ENCODE measurements around the gene FAM110C.

FAM110C gene

GRCh38 chr2:35852-36251, 10.5 kb downstream of the FAM110C start:
- no peak overlapping the region for H4K8ac ChIP-seq (ENCODE audit: low read depth, low read length)
- H2BK5ac ChIP-seq (ENCODE audit: low read length): no peak overlapping the region
- no peak overlapping the region for H2AFZ ChIP-seq (ENCODE audit: low read length)
- DNase-seq (ENCODE audit: low spot score): no peak
- no CpG with 5 or more reads among the region's 5 CpGs for WGBS, 2 donors (ENCODE audit: extremely low coverage in 2 of 2, insufficient read length in 2 of 2, insufficient replicate concordance in 1 of 2)
- no peak overlapping the region for H3K18ac ChIP-seq (ENCODE audit: low read length)
- no peak overlapping the region for H4K91ac ChIP-seq (ENCODE audit: low read depth, low read length, poor library complexity)
- H3K14ac ChIP-seq (ENCODE audit: low read length): no peak overlapping the region
- no peak overlapping the region for H2BK120ac ChIP-seq (ENCODE audit: low read depth, low read length)
- H3K23ac ChIP-seq (ENCODE audit: low read depth, low read length, poor library complexity): no peak overlapping the region
- H3K4ac ChIP-seq (ENCODE audit: low read length): no peak overlapping the region
- H3K27me3 ChIP-seq (ENCODE audit: control insufficient read depth in 3 of 3, insufficient read depth in 3 of 3, low read depth in 1 of 3, low read length in 3 of 3): peaks cover 0 to 2% (median 0%) of the 10 kb centered on the region in 3 experiments
- no peaks in the 10 kb centered on the region for H3K79me1 ChIP-seq (ENCODE audit: low read depth, low read length)
- no peak overlapping the region for H2BK15ac ChIP-seq (ENCODE audit: low read length)
- no peaks in the 10 kb centered on the region for H3K9me3 ChIP-seq (replicated peaks in 1 of 2; ENCODE audit: control insufficient read depth in 2 of 2, insufficient read depth in 1 of 2, low read depth in 1 of 2, low read length in 2 of 2)
- H2AK5ac ChIP-seq (ENCODE audit: low read depth, low read length): no peak overlapping the region
- H3K4me1 ChIP-seq (ENCODE audit: control insufficient read depth in 2 of 2, insufficient read depth in 1 of 2, low read depth in 1 of 2, low read length in 2 of 2): no peaks in the 10 kb centered on the region
- H3K27ac ChIP-seq (replicated peaks; ENCODE audit: low read length): no peak overlapping the region
- no peaks in the 10 kb centered on the region for H3K36me3 ChIP-seq (replicated peaks in 1 of 2; ENCODE audit: control insufficient read depth in 2 of 2, insufficient read depth in 2 of 2, low read length in 2 of 2)
- H3K4me3 ChIP-seq (ENCODE audit: low read length in 2 of 2): no peak overlapping the region
- H3K9ac ChIP-seq (ENCODE audit: low read depth, low read length, poor library complexity): no peak overlapping the region
- no peak overlapping the region for H3K4me2 ChIP-seq (ENCODE audit: insufficient read depth, low read length, poor library complexity, severe bottlenecking)
- no peak overlapping the region for H2BK12ac ChIP-seq (ENCODE audit: low read length)

GRCh38 chr2:33620-34019, 12.7 kb downstream of the FAM110C start:
- H3K4me3 ChIP-seq (ENCODE audit: low read length in 2 of 2): no peak overlapping the region

DNA sequence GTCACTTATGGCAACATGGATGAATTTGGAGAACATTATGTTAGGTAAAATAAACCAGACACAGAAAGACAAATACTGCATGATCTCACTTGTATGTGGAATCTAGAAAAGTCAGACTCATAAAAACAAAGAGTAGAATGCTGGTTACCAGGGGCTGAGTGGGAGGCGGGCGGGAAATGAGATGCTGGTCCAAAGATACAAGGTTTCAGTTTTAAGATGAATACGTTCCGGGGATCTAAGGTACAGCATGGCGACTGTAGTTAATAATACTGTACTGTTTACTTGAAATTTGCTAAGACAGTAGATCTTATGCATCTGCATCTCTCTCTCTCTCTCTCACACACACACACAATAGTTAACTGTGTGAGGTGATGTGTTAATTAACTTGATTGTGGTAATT, 14.2 kb downstream of the FAM110C start:
- no peak overlapping the region for H3K27ac ChIP-seq (replicated peaks; ENCODE audit: low read length)
- H4K8ac ChIP-seq (ENCODE audit: low read depth, low read length): no peak overlapping the region
- H3K27me3 ChIP-seq (ENCODE audit: control insufficient read depth in 3 of 3, insufficient read depth in 3 of 3, low read depth in 1 of 3, low read length in 3 of 3): peaks cover 0 to 2% (median 0%) of the 10 kb centered on the region in 3 experiments
- H3K9ac ChIP-seq (ENCODE audit: low read depth, low read length, poor library complexity): no peak overlapping the region
- H2BK12ac ChIP-seq (ENCODE audit: low read length): no peak overlapping the region
- no peak overlapping the region for H3K4me3 ChIP-seq (ENCODE audit: low read length in 2 of 2)
- no peak for DNase-seq (ENCODE audit: low spot score)
- no peak overlapping the region for H2AK5ac ChIP-seq (ENCODE audit: low read depth, low read length)
- no peaks in the 10 kb centered on the region for H3K4me1 ChIP-seq (ENCODE audit: control insufficient read depth in 2 of 2, insufficient read depth in 1 of 2, low read depth in 1 of 2, low read length in 2 of 2)
- no peak overlapping the region for H2AFZ ChIP-seq (ENCODE audit: low read length)
- H2BK120ac ChIP-seq (ENCODE audit: low read depth, low read length): no peak overlapping the region
- no peaks in the 10 kb centered on the region for H3K9me3 ChIP-seq (replicated peaks in 1 of 2; ENCODE audit: control insufficient read depth in 2 of 2, insufficient read depth in 1 of 2, low read depth in 1 of 2, low read length in 2 of 2)
- H3K14ac ChIP-seq (ENCODE audit: low read length): no peak overlapping the region
- WGBS, 2 donors (ENCODE audit: extremely low coverage in 2 of 2, insufficient read length in 2 of 2, insufficient replicate concordance in 1 of 2): no CpG with 5 or more reads among the region's 5 CpGs
- no peak overlapping the region for H2BK15ac ChIP-seq (ENCODE audit: low read length)
- no peak overlapping the region for H3K23ac ChIP-seq (ENCODE audit: low read depth, low read length, poor library complexity)
- no peaks in the 10 kb centered on the region for H3K36me3 ChIP-seq (replicated peaks in 1 of 2; ENCODE audit: control insufficient read depth in 2 of 2, insufficient read depth in 2 of 2, low read length in 2 of 2)
- no peak overlapping the region for H4K91ac ChIP-seq (ENCODE audit: low read depth, low read length, poor library complexity)
- no peak overlapping the region for H3K4me2 ChIP-seq (ENCODE audit: insufficient read depth, low read length, poor library complexity, severe bottlenecking)
- no peak overlapping the region for H3K4ac ChIP-seq (ENCODE audit: low read length)
- H3K18ac ChIP-seq (ENCODE audit: low read length): no peak overlapping the region
- no peak overlapping the region for H2BK5ac ChIP-seq (ENCODE audit: low read length)
- H3K79me1 ChIP-seq (ENCODE audit: low read depth, low read length): no peaks in the 10 kb centered on the region

More at GRCh38 chr2:33620-34019, 12.7 kb downstream of the FAM110C start:
- peaks cover 0 to 2% (median 0%) of the 10 kb centered on the region in 3 experiments for H3K27me3 ChIP-seq (ENCODE audit: control insufficient read depth in 3 of 3, insufficient read depth in 3 of 3, low read depth in 1 of 3, low read length in 3 of 3)
- DNase-seq (ENCODE audit: low spot score): no peak
- no peak overlapping the region for H3K27ac ChIP-seq (replicated peaks; ENCODE audit: low read length)
- H3K4me2 ChIP-seq (ENCODE audit: insufficient read depth, low read length, poor library complexity, severe bottlenecking): no peak overlapping the region
- H2BK15ac ChIP-seq (ENCODE audit: low read length): no peak overlapping the region
- no peak overlapping the region for H3K23ac ChIP-seq (ENCODE audit: low read depth, low read length, poor library complexity)
- no peaks in the 10 kb centered on the region for H3K4me1 ChIP-seq (ENCODE audit: control insufficient read depth in 2 of 2, insufficient read depth in 1 of 2, low read depth in 1 of 2, low read length in 2 of 2)
- H4K91ac ChIP-seq (ENCODE audit: low read depth, low read length, poor library complexity): no peak overlapping the region
- no peak overlapping the region for H2AK5ac ChIP-seq (ENCODE audit: low read depth, low read length)
- no peaks in the 10 kb centered on the region for H3K36me3 ChIP-seq (replicated peaks in 1 of 2; ENCODE audit: control insufficient read depth in 2 of 2, insufficient read depth in 2 of 2, low read length in 2 of 2)
- H3K18ac ChIP-seq (ENCODE audit: low read length): no peak overlapping the region
- H3K9me3 ChIP-seq (replicated peaks in 1 of 2; ENCODE audit: control insufficient read depth in 2 of 2, insufficient read depth in 1 of 2, low read depth in 1 of 2, low read length in 2 of 2): no peaks in the 10 kb centered on the region
- no peak overlapping the region for H2AFZ ChIP-seq (ENCODE audit: low read length)
- no peak overlapping the region for H2BK120ac ChIP-seq (ENCODE audit: low read depth, low read length)
- no peak overlapping the region for H4K8ac ChIP-seq (ENCODE audit: low read depth, low read length)
- H3K4ac ChIP-seq (ENCODE audit: low read length): no peak overlapping the region
- no peak overlapping the region for H3K9ac ChIP-seq (ENCODE audit: low read depth, low read length, poor library complexity)
- H3K14ac ChIP-seq (ENCODE audit: low read length): no peak overlapping the region
- no peak overlapping the region for H2BK12ac ChIP-seq (ENCODE audit: low read length)
- no peak overlapping the region for H2BK5ac ChIP-seq (ENCODE audit: low read length)
- no peaks in the 10 kb centered on the region for H3K79me1 ChIP-seq (ENCODE audit: low read depth, low read length)
- no CpG with 5 or more reads among the region's 7 CpGs for WGBS, 2 donors (ENCODE audit: extremely low coverage in 2 of 2, insufficient read length in 2 of 2, insufficient replicate concordance in 1 of 2)

- Histone ChIP-seq H4K91ac (ENCODE audit: low read depth, low read length, poor library complexity) (no peak overlapping the region), H2BK15ac (ENCODE audit: low read length) (no peak overlapping the region), H4K8ac (ENCODE audit: low read depth, low read length) (no peak overlapping the region), H3K27ac (replicated peaks; ENCODE audit: low read length) (no peak overlapping the region), H2BK12ac (ENCODE audit: low read length) (no peak overlapping the region), H3K79me1 (ENCODE audit: low read depth, low read length) (no peaks in the 10 kb centered on the region), H2BK5ac (ENCODE audit: low read length) (no peak overlapping the region), H3K4me2 (ENCODE audit: insufficient read depth, low read length, poor library complexity, severe bottlenecking) (no peak overlapping the region), H3K9me3 (replicated peaks in 1 of 2; ENCODE audit: control insufficient read depth in 2 of 2, insufficient read depth in 1 of 2, low read depth in 1 of 2, low read length in 2 of 2) (no peaks in the 10 kb centered on the region), H3K23ac (ENCODE audit: low read depth, low read length, poor library complexity) (no peak overlapping the region), H2BK120ac (ENCODE audit: low read depth, low read length) (no peak overlapping the region), H3K4me3 (ENCODE audit: low read length in 2 of 2) (no peak overlapping the region), H3K9ac (ENCODE audit: low read depth, low read length, poor library complexity) (no peak overlapping the region), H3K27me3 (ENCODE audit: control insufficient read depth in 3 of 3, insufficient read depth in 3 of 3, low read depth in 1 of 3, low read length in 3 of 3) (peaks cover 0 to 6% (median 0%) of the 10 kb centered on the region in 3 experiments), H3K18ac (ENCODE audit: low read length) (no peak overlapping the region), H3K4me1 (ENCODE audit: control insufficient read depth in 2 of 2, insufficient read depth in 1 of 2, low read depth in 1 of 2, low read length in 2 of 2) (no peaks in the 10 kb centered on the region), H3K36me3 (replicated peaks in 1 of 2; ENCODE audit: control insufficient read depth in 2 of 2, insufficient read depth in 2 of 2, low read length in 2 of 2) (no peaks in the 10 kb centered on the region), H2AFZ (ENCODE audit: low read length) (no peak overlapping the region), H3K4ac (ENCODE audit: low read length) (no peak overlapping the region), H2AK5ac (ENCODE audit: low read depth, low read length) (no peak overlapping the region), H3K14ac (ENCODE audit: low read length) (no peak overlapping the region)
- no CpG with 5 or more reads among the region's 1 CpG for WGBS, 2 donors (ENCODE audit: extremely low coverage in 2 of 2, insufficient read length in 2 of 2, insufficient replicate concordance in 1 of 2)
- no peak for DNase-seq (ENCODE audit: low spot score)
Observed at GRCh38 chr2:29253-29652, 17.1 kb downstream of the FAM110C start.
